Large intestine (tissue), 3 donors: ENCODE results near the gene MYH15. TPM values are rescaled to one million over a fixed set of nuclear protein-coding genes. Genes with fewer than 3 reads are reported as not detected.
A peak's percentile ranks its signal among the peaks of the same experiment; 100 is the strongest.

ENCODE experiments used
- DNase-seq, 2 donors: peaks; one replicate each; pipeline versions ENCODE4 v3.0.0 to v3.0.0-alpha.2; 2013
- H3K27ac ChIP-seq: one replicate; pipeline ENCODE4 v1.5.1; 2013; ENCODE audit warnings: low read length
- H3K27me3 ChIP-seq: 2 replicates; pipeline ENCODE4 v1.6.1; 2013; ENCODE audit warnings: low read length; ENCODE audit not compliant: control insufficient read depth, insufficient read depth
- H3K36me3 ChIP-seq: 2 replicates; pipeline ENCODE4 v1.6.1; 2013; ENCODE audit warnings: low read length; ENCODE audit not compliant: control insufficient read depth, insufficient read depth
- H3K4me1 ChIP-seq: one replicate; pipeline ENCODE4 v1.6.1; 2013; ENCODE audit warnings: low read length; ENCODE audit not compliant: control insufficient read depth, insufficient read depth
- H3K4me3 ChIP-seq: one replicate; pipeline ENCODE4 v1.5.1; 2013; ENCODE audit warnings: low read length
- H3K9me3 ChIP-seq: one replicate; pipeline ENCODE4 v1.6.1; 2013; ENCODE audit warnings: mild to moderate bottlenecking, low read depth, low read length, moderate library complexity; ENCODE audit not compliant: control insufficient read depth
- WGBS: methylation state at CpG from one replicate; pipeline ENCODE4 v1.1.5; 2013; ENCODE audit warnings: low lambda C conversion rate; ENCODE audit not compliant: insufficient coverage; 5-methylcytosine and 5-hydroxymethylcytosine counted together
- polyA plus RNA-seq: library from polyadenylated mRNA; unstranded; fragments of 120-200 nt; gene quantifications from one replicate; pipeline ENCODE4 v1.2.1, GENCODE V29; 2013

Gene MYH15
- polyA plus RNA-seq, 1 donor: 1.0 TPM

- no peak overlapping the region for H3K27ac ChIP-seq
- 83% methylated on average over 1 of the region's 3 CpGs for WGBS
- no peaks in the 10 kb centered on the region for H3K9me3 ChIP-seq
- H3K27me3 ChIP-seq: no peaks in the 10 kb centered on the region
- peak in 1 of 2 donors; percentile 5 for DNase-seq
- H3K36me3 ChIP-seq: no peaks in the 10 kb centered on the region
- H3K4me1 ChIP-seq: no peaks in the 10 kb centered on the region
- H3K4me3 ChIP-seq: no peak overlapping the region
These were observed 18.3 kb upstream of the MYH15 start for GRCh38 chr3:108528459-108529252.

- no peak overlapping the region for H3K4me3 ChIP-seq
- 100% methylated on average over 2 of the region's 2 CpGs for WGBS
- no peak for DNase-seq
- H3K27me3 ChIP-seq: no peaks in the 10 kb centered on the region
- no peaks in the 10 kb centered on the region for H3K4me1 ChIP-seq
- no peak overlapping the region for H3K27ac ChIP-seq
- no peaks in the 10 kb centered on the region for H3K9me3 ChIP-seq
- H3K36me3 ChIP-seq: no peaks in the 10 kb centered on the region
These were observed 17.4 kb upstream of the MYH15 start for GRCh38 chr3:108527817-108528216.

GRCh38 chr3:108527109-108527508 is 16.7 kb upstream of the MYH15 start:
- no peaks in the 10 kb centered on the region for H3K4me1 ChIP-seq
- H3K36me3 ChIP-seq: no peaks in the 10 kb centered on the region
- no peak for DNase-seq
- H3K4me3 ChIP-seq: no peak overlapping the region
- no peaks in the 10 kb centered on the region for H3K9me3 ChIP-seq
- no peaks in the 10 kb centered on the region for H3K27me3 ChIP-seq
- no peak overlapping the region for H3K27ac ChIP-seq

- no peak for DNase-seq
- Histone ChIP-seq H3K36me3 (no peaks in the 10 kb centered on the region), H3K4me1 (no peaks in the 10 kb centered on the region), H3K27ac (no peak overlapping the region), H3K9me3 (no peaks in the 10 kb centered on the region), H3K4me3 (no peak overlapping the region), H3K27me3 (no peaks in the 10 kb centered on the region)
- WGBS: 100% methylated on average over 1 of the region's 2 CpGs
These were observed 15.6 kb upstream of the MYH15 start for GRCh38 chr3:108525971-108526370.

- Histone ChIP-seq H3K27me3 (no peaks in the 10 kb centered on the region), H3K4me1 (no peaks in the 10 kb centered on the region), H3K9me3 (no peaks in the 10 kb centered on the region), H3K4me3 (no peak overlapping the region), H3K27ac (no peak overlapping the region), H3K36me3 (no peaks in the 10 kb centered on the region)
- DNase-seq: no peak
- 67% methylated on average over 1 of the region's 2 CpGs for WGBS
These were observed 14.9 kb upstream of the MYH15 start for GRCh38 chr3:108525256-108525655.

- Histone ChIP-seq H3K4me1 (no peaks in the 10 kb centered on the region), H3K4me3 (no peak overlapping the region), H3K36me3 (no peaks in the 10 kb centered on the region), H3K27ac (no peak overlapping the region), H3K9me3 (no peaks in the 10 kb centered on the region), H3K27me3 (no peaks in the 10 kb centered on the region)
- 83% methylated on average over 1 of the region's 2 CpGs for WGBS
- peak in 1 of 2 donors; percentile 12 for DNase-seq
These were observed 14.1 kb upstream of the MYH15 start for GRCh38 chr3:108524537-108524936.

GRCh38 chr3:108518895-108519294 is 8.5 kb upstream of the MYH15 start:
- Histone ChIP-seq H3K27me3 (no peaks in the 10 kb centered on the region), H3K4me3 (no peak overlapping the region), H3K36me3 (no peaks in the 10 kb centered on the region), H3K9me3 (no peaks in the 10 kb centered on the region), H3K27ac (no peak overlapping the region), H3K4me1 (no peaks in the 10 kb centered on the region)
- no CpG with 5 or more reads among the region's 1 CpG for WGBS
- DNase-seq: no peak

GRCh38 chr3:108516881-108517280 is 6.5 kb upstream of the MYH15 start:
- no peak overlapping the region for H3K4me3 ChIP-seq
- H3K27ac ChIP-seq: no peak overlapping the region
- WGBS: 83% methylated on average over 1 of the region's 2 CpGs
- no peaks in the 10 kb centered on the region for H3K4me1 ChIP-seq
- DNase-seq: no peak
- no peaks in the 10 kb centered on the region for H3K9me3 ChIP-seq
- no peaks in the 10 kb centered on the region for H3K27me3 ChIP-seq
- H3K36me3 ChIP-seq: no peaks in the 10 kb centered on the region

GRCh38 chr3:108513961-108514360 is 3.6 kb upstream of the MYH15 start:
- no peak for DNase-seq
- Histone ChIP-seq H3K27ac (no peak overlapping the region), H3K4me1 (no peaks in the 10 kb centered on the region), H3K27me3 (no peaks in the 10 kb centered on the region), H3K9me3 (no peaks in the 10 kb centered on the region), H3K4me3 (no peak overlapping the region), H3K36me3 (no peaks in the 10 kb centered on the region)
- WGBS: 80% methylated on average over 1 of the region's 3 CpGs

GRCh38 chr3:108512671-108513070 is 2.3 kb upstream of the MYH15 start:
- H3K4me3 ChIP-seq: no peak overlapping the region
- H3K4me1 ChIP-seq: no peaks in the 10 kb centered on the region
- WGBS: no CpG with 5 or more reads among the region's 2 CpGs
- H3K36me3 ChIP-seq: no peaks in the 10 kb centered on the region
- no peaks in the 10 kb centered on the region for H3K27me3 ChIP-seq
- no peak overlapping the region for H3K27ac ChIP-seq
- DNase-seq: no peak
- no peaks in the 10 kb centered on the region for H3K9me3 ChIP-seq

GRCh38 chr3:108511490-108511889 is 1.1 kb upstream of the MYH15 start:
- H3K9me3 ChIP-seq: no peaks in the 10 kb centered on the region
- H3K36me3 ChIP-seq: no peaks in the 10 kb centered on the region
- no peak overlapping the region for H3K4me3 ChIP-seq
- H3K27me3 ChIP-seq: no peaks in the 10 kb centered on the region
- H3K4me1 ChIP-seq: no peaks in the 10 kb centered on the region
- no peak overlapping the region for H3K27ac ChIP-seq
- no peak for DNase-seq
